K562 (cell line): ENCODE results near the gene TARBP2. TPM values are rescaled to one million over a fixed set of nuclear protein-coding genes. Genes with fewer than 3 reads are reported as not detected.

Experiments
- ATAC-seq: fragments of 200-7000 bp; cut with Tn5 transposase; 3 replicates; pipeline ENCODE4 v1.9.1; 2020; ENCODE audit warnings: moderate library complexity
- BruUV-seq: library from RNA; stranded (reverse); fragments of 400-500 nt; replicated peaks from 2 replicates; lab custom pipeline; 2021; lab: Mats Ljungman, UMichigan
- CTCF ChIA-PET: fragments of 300-600 bp; formaldehyde crosslinking; extraction: SDS; loops from one replicate; lab custom pipeline; 2021; ENCODE audit warnings: low intra/inter-chr PET ratio; lab: Yijun Ruan, JAX
- POLR2A ChIA-PET: fragments of 300-600, 350-650 bp; sonication (Branson Sonifier 250); formaldehyde crosslinking; extraction: SDS; loops from one replicate; lab custom pipeline; 2021; ENCODE audit warnings: antibody characterized with exemption, inconsistent platforms; lab: Yijun Ruan, JAX
- DNase-seq, 4 experiments: peaks; one replicate each; pipeline versions ENCODE4 v3.0.0 to v3.0.0-alpha.2; 2011 to 2018; ENCODE audit warnings: low spot score in 3 of 4, mixed read lengths in 3 of 4; ENCODE audit errors: extremely low read depth in 1 of 4
- FAIRE-seq: peaks from 2 replicates; lab custom pipeline; 2011; peaks lifted over from hg19 to GRCh38; lab: Jason Lieb, UNC
- H2AFZ ChIP-seq: 2 replicates; pipeline ENCODE4 v1.6.0; 2011; ENCODE audit warnings: low read depth, low read length, control low read depth, inconsistent platforms
- H3K27ac ChIP-seq: fragments of 200-600 bp; 3 replicates; pipeline ENCODE4 v1.8.0; 2011; ENCODE audit warnings: low read depth, mild to moderate bottlenecking, control low read depth, inconsistent platforms, low read length, moderate library complexity, mixed read lengths; ENCODE audit errors: extremely low read depth
- H3K27me3 ChIP-seq, 2 experiments: fragments of 300-600 bp in 1 of 2; 2 replicates in 1 of 2; 3 replicates in 1 of 2; pipeline versions ENCODE4 v1.6.0 to v1.8.0; 2011; ENCODE audit warnings: inconsistent platforms in 2 of 2, low read length in 2 of 2, mild to moderate bottlenecking in 1 of 2, mixed read lengths in 1 of 2, moderate library complexity in 1 of 2; ENCODE audit not compliant: control insufficient read depth in 2 of 2, insufficient read depth in 2 of 2
- H3K36me3 ChIP-seq: fragments of 300-600 bp; 3 replicates; pipeline ENCODE4 v1.8.0; 2011; ENCODE audit warnings: mild to moderate bottlenecking, low read length, inconsistent platforms; ENCODE audit not compliant: control insufficient read depth, insufficient read depth
- H3K4me1 ChIP-seq, 2 experiments: fragments of 200-600 bp in 1 of 2; replicated peaks in 1 of 2; 2 replicates in 1 of 2; 3 replicates in 1 of 2; pipeline versions ENCODE4 v1.5.1 to v1.8.0; 2011; ENCODE audit warnings: inconsistent platforms in 2 of 2, low read length in 2 of 2, mild to moderate bottlenecking in 1 of 2, mixed read lengths in 1 of 2, moderate library complexity in 1 of 2; ENCODE audit not compliant: control insufficient read depth in 2 of 2, insufficient read depth in 2 of 2
- H3K4me2 ChIP-seq: 2 replicates; pipeline ENCODE4 v1.6.1; 2011; ENCODE audit warnings: low read length, control low read depth, inconsistent platforms, mixed read lengths; ENCODE audit not compliant: insufficient read depth
- H3K4me3 ChIP-seq: fragments of 200-600 bp; sonication (generic), shearing (Covaris generic); 2 replicates; pipeline ENCODE4 v1.5.1; 2016; ENCODE audit warnings: control low read depth, inconsistent platforms
- H3K79me2 ChIP-seq: fragments of 200-600 bp; 3 replicates; pipeline ENCODE4 v1.8.0; 2011; ENCODE audit warnings: low read length, inconsistent platforms; ENCODE audit not compliant: control insufficient read depth, insufficient read depth
- H3K9ac ChIP-seq, 2 experiments: 2 replicates each; pipeline versions ENCODE4 v1.6.0 to v1.6.1; 2011; ENCODE audit warnings: low read depth in 2 of 2, low read length in 2 of 2, control low read depth in 1 of 2, inconsistent platforms in 1 of 2, mild to moderate bottlenecking in 1 of 2, mixed read lengths in 1 of 2; ENCODE audit not compliant: insufficient read depth in 1 of 2
- H3K9me1 ChIP-seq: one replicate; pipeline ENCODE4 v1.6.0; 2011; ENCODE audit warnings: inconsistent platforms, mild to moderate bottlenecking, low read length, moderate library complexity; ENCODE audit not compliant: control insufficient read depth, insufficient read depth
- H3K9me3 ChIP-seq: replicated peaks from 2 replicates; pipeline ENCODE4 v1.5.1; 2011; ENCODE audit warnings: low read depth, low read length, inconsistent platforms; ENCODE audit not compliant: control insufficient read depth, insufficient read depth
- H4K20me1 ChIP-seq: replicated peaks from 2 replicates; pipeline ENCODE4 v1.6.1; 2011; ENCODE audit warnings: low read length, inconsistent platforms, mixed read lengths; ENCODE audit not compliant: control insufficient read depth, insufficient read depth
- CBX1 ChIP-seq: sonication (generic); IDR thresholded peaks from 2 replicates; pipeline ENCODE4 v1.6.1; 2016; ENCODE audit warnings: antibody characterized with exemption, low read depth, mild to moderate bottlenecking
- ESRRB ChIP-seq: fragments of 250-450 bp; sonication (Bioruptor Pico); IDR thresholded peaks from 2 replicates; pipeline ENCODE4 v1.5.0; 2020; ENCODE audit warnings: mild to moderate bottlenecking, moderate library complexity, borderline replicate concordance
- FOXM1 ChIP-seq, 2 experiments: fragments of 450-650 bp in 1 of 2; sonication (generic) in 1 of 2; formaldehyde crosslinking in 1 of 2; IDR thresholded peaks; 2 replicates each; pipeline versions ENCODE4 v1.6.1 to v1.9.0; 2017 to 2022; ENCODE audit warnings: low read depth in 2 of 2, mild to moderate bottlenecking in 2 of 2, missing genetic modification reagents in 1 of 2, moderate library complexity in 1 of 2
- HNRNPH1 ChIP-seq: fragments of 200-400 bp; formaldehyde crosslinking; optimal IDR thresholded peaks from 2 replicates; pipeline ENCODE3; 2017; ENCODE audit warnings: low read depth, mild to moderate bottlenecking, low read length, moderate library complexity
- ILF3 ChIP-seq: fragments of 450-650 bp; IDR thresholded peaks from 2 replicates; pipeline ENCODE4 v1.6.1; 2018; ENCODE audit warnings: antibody characterized with exemption, mild to moderate bottlenecking, moderate library complexity, borderline replicate concordance
- RB1 ChIP-seq: fragments of 450-650 bp; IDR thresholded peaks from 2 replicates; pipeline ENCODE4 v1.6.1; 2017; ENCODE audit warnings: low read depth, mild to moderate bottlenecking
- SMARCC2 ChIP-seq: fragments of 450-650 bp; IDR thresholded peaks from 2 replicates; pipeline ENCODE4 v1.6.1; 2017; ENCODE audit warnings: antibody characterized with exemption, moderate library complexity, mild to moderate bottlenecking, low read depth
- SNIP1 ChIP-seq: fragments of 450-650 bp; IDR thresholded peaks from 2 replicates; pipeline ENCODE4 v1.7.1; 2017; ENCODE audit warnings: low read depth, mild to moderate bottlenecking
- STAT5A ChIP-seq: IDR thresholded peaks from 2 replicates; pipeline ENCODE4 v1.6.1; 2012; ENCODE audit warnings: low read length, inconsistent platforms, borderline replicate concordance
- ZFX ChIP-seq: sonication (generic); formaldehyde crosslinking; IDR thresholded peaks from 2 replicates; pipeline ENCODE4 v1.8.0; 2022; ENCODE audit warnings: mild to moderate bottlenecking, missing genetic modification reagents, moderate library complexity
- ZNF408 ChIP-seq: fragments of 250-450 bp; sonication (Bioruptor Pico); IDR thresholded peaks from 2 replicates; pipeline ENCODE4 v1.4.0; 2020; ENCODE audit warnings: low read depth, mild to moderate bottlenecking, moderate library complexity
- WGBS: fragments of 100-300 bp; shearing (Covaris generic); methylation state at CpG from one replicate; pipeline ENCODE4 v1.1.6; 2016; ENCODE audit warnings: low coverage, mixed read lengths; ENCODE audit not compliant: insufficient coverage; ENCODE audit errors: missing lambda C conversion rate; 5-methylcytosine and 5-hydroxymethylcytosine counted together
- in situ Hi-C: fragments of 300-500 bp; cut with MboI; formaldehyde crosslinking; loops from 4 replicates; pipeline ENCODE4 v1.15.0; 2018; ENCODE audit warnings: inconsistent platforms, mixed read lengths
- intact Hi-C: fragments of 100-400 bp; cut with micrococcal nuclease; formaldehyde crosslinking; loops from 2 replicates; pipeline ENCODE4 v1.14.2; 2022
- polyA plus RNA-seq, 8 experiments: library from polyadenylated mRNA; depleted of rRNA in 4 of 8; stranded (reverse) in 5 of 8; unstranded in 3 of 8; fragments of >200 nt; fragmentation: Nextera tagmentation in 2 of 8; fragmentation: Illumina TruSeq in 1 of 8; extraction: Ambion mirVana in 2 of 8; extraction: Trizol in 1 of 8; gene quantifications; 2 replicates each; pipeline versions ENCODE4 v1.2.1 to v1.2.3, GENCODE V29; 2011 to 2014; ENCODE audit warnings: inconsistent platforms in 1 of 8, missing spikeins in 1 of 8
- total RNA-seq, 7 experiments: library from RNA; depleted of rRNA in 6 of 7; stranded (reverse); fragments of >200 nt in 6 of 7; fragmentation: Illumina TruSeq in 2 of 7; extraction: Trizol in 2 of 7; gene quantifications; 2 replicates each; pipeline versions ENCODE4 v1.2.1 to v1.2.3, GENCODE V29; 2011 to 2021; ENCODE audit warnings: low replicate concordance in 1 of 7
- TF ChIP-seq, protein P1 (sequence below), 3 experiments: fragments of 200-800 bp in 1 of 3; fragments of 250-450 bp in 1 of 3; fragments of 450-650 bp in 1 of 3; sonication (Bioruptor Pico) in 1 of 3; sonication (Bioruptor generic) in 1 of 3; formaldehyde crosslinking in 1 of 3; IDR thresholded peaks; 2 replicates each; pipeline versions ENCODE4 v1.6.1 to v1.8.0; 2016 to 2022; ENCODE audit warnings: mild to moderate bottlenecking in 2 of 3, missing genetic modification characterization in 2 of 3, missing compliant biosample characterization in 1 of 3, moderate library complexity in 1 of 3
- TF ChIP-seq, protein P2 (sequence below): fragments of 450-650 bp; IDR thresholded peaks from 2 replicates; pipeline ENCODE4 v1.6.1; 2017; ENCODE audit warnings: mild to moderate bottlenecking, moderate library complexity
- TF ChIP-seq, protein P3 (sequence below): fragments of 200-800 bp; sonication (Bioruptor generic); IDR thresholded peaks from 2 replicates; pipeline ENCODE4 v1.6.1; 2017; ENCODE audit warnings: missing genetic modification characterization, missing compliant biosample characterization

The TARBP2 gene
- total and polyA plus RNA-seq, 9 of the 15 experiments (the other 6 are each of a cell fraction or from before 2014, with no cell fraction given), result 5.6 to 69.0 (median 44.6) TPM

DNA sequence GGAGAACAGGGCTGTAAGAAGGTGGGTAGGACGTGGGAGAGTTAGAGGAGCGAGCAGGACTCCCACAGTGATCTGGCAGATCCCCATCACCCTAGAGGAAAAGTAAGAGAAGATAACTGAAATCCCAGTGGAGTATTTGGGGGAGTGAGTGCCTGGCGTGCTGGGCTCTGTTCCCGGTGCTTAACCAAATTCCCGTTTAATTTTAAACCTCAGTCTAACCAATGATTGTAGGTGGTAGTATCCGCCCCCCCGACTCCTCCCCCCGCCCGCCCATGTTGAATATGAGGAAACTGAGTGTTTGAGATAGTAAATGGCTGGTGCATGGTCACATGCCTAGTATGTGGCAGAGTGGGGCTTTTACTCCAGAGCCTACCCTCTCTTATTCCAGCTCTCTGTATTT is 1.2 kb downstream of the TARBP2 start:
- no TSS peak for BruUV-seq
- ATAC-seq (no peak), DNase-seq (peak in 1 of 4 experiments; percentile 55), FAIRE-seq (no peak)
- Histone ChIP-seq H3K27ac (peak overlapping the region; percentile 97), H3K79me2 (peaks cover 27% of the 10 kb centered on the region), H3K4me2 (peak overlapping the region; percentile 100), H3K4me3 (peak overlapping the region; percentile 79), H2AFZ (peak overlapping the region; percentile 99), H3K36me3 (peaks cover 41% of the 10 kb centered on the region; the same call in 2 of the 3 replicates), H3K9me3 (no peaks in the 10 kb centered on the region), H3K4me1 (peaks cover 24 to 40% of the 10 kb centered on the region in 2 experiments; a peak in 4 of 5 replicates), H3K27me3 (no peaks in the 10 kb centered on the region), H3K9me1 (no peaks in the 10 kb centered on the region), H3K9ac (peak overlapping the region; percentile 97 to 99), H4K20me1 (no peaks in the 10 kb centered on the region)
- in situ Hi-C loops, result loop anchor here (10.0 kb wide), 1 partner anchor 178 kb away; the partner anchor contains the start of gene AAAS
- ChIA-PET POLR2A (interaction anchor here (0.7 to 2.7 kb wide), 6 partner anchors 10 to 178 kb away, joined by 3 to 24 read pairs (median 7); no protein-coding TSS in a partner anchor), CTCF (interaction anchor here (1.0 to 1.4 kb wide), 2 partner anchors 173 to 177 kb away, joined by 3 read pairs; partner anchors contain the start of gene ATP5MC2)
- intact Hi-C loops, result loop anchor here (10.0 kb wide), 1 partner anchor 438 kb away; no protein-coding TSS in a partner anchor
- WGBS, result 7% methylated on average over 7 of the region's 9 CpGs
- no peak for TF ChIP-seq SNIP1
- TF ChIP-seq HNRNPH1, result no peak
- TF ChIP-seq SMARCC2, result no peak
- no peak for TF ChIP-seq STAT5A
- TF ChIP-seq ILF3, result no peak
- no peak for TF ChIP-seq ZFX (CRISPR knock-in tag)
- no peak for TF ChIP-seq ZNF408 (CRISPR knock-in tag)
- TF ChIP-seq ESRRB (CRISPR knock-in tag), result no peak
- TF ChIP-seq CBX1, result no peak
- TF ChIP-seq, protein P1, sequence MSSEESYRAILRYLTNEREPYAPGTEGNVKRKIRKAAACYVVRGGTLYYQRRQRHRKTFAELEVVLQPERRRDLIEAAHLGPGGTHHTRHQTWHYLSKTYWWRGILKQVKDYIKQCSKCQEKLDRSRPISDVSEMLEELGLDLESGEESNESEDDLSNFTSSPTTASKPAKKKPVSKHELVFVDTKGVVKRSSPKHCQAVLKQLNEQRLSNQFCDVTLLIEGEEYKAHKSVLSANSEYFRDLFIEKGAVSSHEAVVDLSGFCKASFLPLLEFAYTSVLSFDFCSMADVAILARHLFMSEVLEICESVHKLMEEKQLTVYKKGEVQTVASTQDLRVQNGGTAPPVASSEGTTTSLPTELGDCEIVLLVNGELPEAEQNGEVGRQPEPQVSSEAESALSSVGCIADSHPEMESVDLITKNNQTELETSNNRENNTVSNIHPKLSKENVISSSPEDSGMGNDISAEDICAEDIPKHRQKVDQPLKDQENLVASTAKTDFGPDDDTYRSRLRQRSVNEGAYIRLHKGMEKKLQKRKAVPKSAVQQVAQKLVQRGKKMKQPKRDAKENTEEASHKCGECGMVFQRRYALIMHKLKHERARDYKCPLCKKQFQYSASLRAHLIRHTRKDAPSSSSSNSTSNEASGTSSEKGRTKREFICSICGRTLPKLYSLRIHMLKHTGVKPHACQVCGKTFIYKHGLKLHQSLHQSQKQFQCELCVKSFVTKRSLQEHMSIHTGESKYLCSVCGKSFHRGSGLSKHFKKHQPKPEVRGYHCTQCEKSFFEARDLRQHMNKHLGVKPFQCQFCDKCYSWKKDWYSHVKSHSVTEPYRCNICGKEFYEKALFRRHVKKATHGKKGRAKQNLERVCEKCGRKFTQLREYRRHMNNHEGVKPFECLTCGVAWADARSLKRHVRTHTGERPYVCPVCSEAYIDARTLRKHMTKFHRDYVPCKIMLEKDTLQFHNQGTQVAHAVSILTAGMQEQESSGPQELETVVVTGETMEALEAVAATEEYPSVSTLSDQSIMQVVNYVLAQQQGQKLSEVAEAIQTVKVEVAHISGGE (CRISPR knock-in tag; IDR thresholded peaks at IDR 0.05), result 0 out of 6 replicates have a peak, but pooled peaks of 1 of the 3 experiments have one; percentile 19
- TF ChIP-seq, protein P2, sequence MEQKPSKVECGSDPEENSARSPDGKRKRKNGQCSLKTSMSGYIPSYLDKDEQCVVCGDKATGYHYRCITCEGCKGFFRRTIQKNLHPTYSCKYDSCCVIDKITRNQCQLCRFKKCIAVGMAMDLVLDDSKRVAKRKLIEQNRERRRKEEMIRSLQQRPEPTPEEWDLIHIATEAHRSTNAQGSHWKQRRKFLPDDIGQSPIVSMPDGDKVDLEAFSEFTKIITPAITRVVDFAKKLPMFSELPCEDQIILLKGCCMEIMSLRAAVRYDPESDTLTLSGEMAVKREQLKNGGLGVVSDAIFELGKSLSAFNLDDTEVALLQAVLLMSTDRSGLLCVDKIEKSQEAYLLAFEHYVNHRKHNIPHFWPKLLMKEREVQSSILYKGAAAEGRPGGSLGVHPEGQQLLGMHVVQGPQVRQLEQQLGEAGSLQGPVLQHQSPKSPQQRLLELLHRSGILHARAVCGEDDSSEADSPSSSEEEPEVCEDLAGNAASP, result no peak
- TF ChIP-seq RB1, result 0 out of 2 replicates have a peak, but pooled peaks have one; percentile 28
- TF ChIP-seq, protein P3, sequence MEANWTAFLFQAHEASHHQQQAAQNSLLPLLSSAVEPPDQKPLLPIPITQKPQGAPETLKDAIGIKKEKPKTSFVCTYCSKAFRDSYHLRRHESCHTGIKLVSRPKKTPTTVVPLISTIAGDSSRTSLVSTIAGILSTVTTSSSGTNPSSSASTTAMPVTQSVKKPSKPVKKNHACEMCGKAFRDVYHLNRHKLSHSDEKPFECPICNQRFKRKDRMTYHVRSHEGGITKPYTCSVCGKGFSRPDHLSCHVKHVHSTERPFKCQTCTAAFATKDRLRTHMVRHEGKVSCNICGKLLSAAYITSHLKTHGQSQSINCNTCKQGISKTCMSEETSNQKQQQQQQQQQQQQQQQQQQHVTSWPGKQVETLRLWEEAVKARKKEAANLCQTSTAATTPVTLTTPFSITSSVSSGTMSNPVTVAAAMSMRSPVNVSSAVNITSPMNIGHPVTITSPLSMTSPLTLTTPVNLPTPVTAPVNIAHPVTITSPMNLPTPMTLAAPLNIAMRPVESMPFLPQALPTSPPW (CRISPR knock-in tag), result peak; percentile 83
- peak; percentile 64 for TF ChIP-seq FOXM1 (IDR thresholded peaks at IDR 0.05; ENCODE audit: low read depth)
- TF ChIP-seq FOXM1 (CRISPR knock-in tag; IDR thresholded peaks at IDR 0.05; ENCODE audit: low read depth), result no peak
